Testis (tissue), 3 donors: ENCODE data around the gene PARM1. TPM values are rescaled to one million over a fixed set of nuclear protein-coding genes. Genes with fewer than 3 reads are reported as not detected.

Source experiments
- DNase-seq: peaks from one replicate; pipeline ENCODE4 v3.0.0-alpha.2; 2019
- H3K27ac ChIP-seq, 2 donors: fragments of 200-600 bp; sonication (generic); one replicate each; pipeline ENCODE4 v1.5.1; 2019
- H3K27me3 ChIP-seq: fragments of 200-600 bp; sonication (generic); one replicate; pipeline ENCODE4 v1.5.1; 2019
- H3K36me3 ChIP-seq: fragments of 200-600 bp; sonication (generic); one replicate; pipeline ENCODE4 v1.5.1; 2017; ENCODE audit warnings: low read depth; ENCODE audit errors: missing control alignments
- H3K4me1 ChIP-seq: fragments of 200-600 bp; sonication (generic); one replicate; pipeline ENCODE4 v1.5.1; 2019
- H3K4me3 ChIP-seq, 2 donors: fragments of 200-600 bp; sonication (generic); one replicate each; pipeline ENCODE4 v1.5.1; 2017 to 2019
- H3K9me3 ChIP-seq: fragments of 200-600 bp; sonication (generic); one replicate; pipeline ENCODE4 v1.5.1; 2017
- POLR2A ChIP-seq: fragments of 450-650 bp; IDR thresholded peaks from one replicate; pipeline ENCODE4 v1.6.1; 2017; ENCODE audit warnings: antibody characterized with exemption, mild to moderate bottlenecking, moderate library complexity
- WGBS, 2 donors: methylation state at CpG; one replicate each; pipeline ENCODE4 v1.1.5; 2018; 5-methylcytosine and 5-hydroxymethylcytosine counted together
- intact Hi-C: fragments of 100-400 bp; cut with DNase I; formaldehyde crosslinking; loops from one replicate; pipeline ENCODE4 v1.15.1; 2023; ENCODE audit warnings: low total_unique reads
- polyA plus RNA-seq: library from polyadenylated mRNA; stranded (reverse); fragments of 350-450 nt; fragmentation: Illumina TruSeq; extraction: RNeasy Lipid Tissue Mini Kit (QIAGEN cat#74804); gene quantifications from one replicate; pipeline ENCODE4 v1.2.3, GENCODE V29; 2014; ENCODE audit warnings: low read depth, low replicate concordance; ENCODE audit not compliant: insufficient read depth
- total RNA-seq, 2 donors: library from RNA; depleted of rRNA; stranded (reverse); fragments of >200 nt; gene quantifications; one replicate each; pipeline ENCODE4 v1.2.3, GENCODE V29; 2016
- TF ChIP-seq, protein P1 (sequence below), 3 experiments: fragments of 450-650 bp in 2 of 3; fragments of 200-600 bp in 1 of 3; sonication (generic) in 1 of 3; IDR thresholded peaks; one replicate each; pipeline ENCODE4 v1.5.1; 2016 to 2019; ENCODE audit warnings: antibody characterized with exemption in 3 of 3, mild to moderate bottlenecking in 2 of 3, moderate library complexity in 1 of 3

Gene PARM1
- total and polyA plus RNA-seq, 3 donors from 2014 or later, result 29.0 to 40.5 (median 40.1) TPM

GRCh38 chr4:74961230-74961629 lies 28.3 kb downstream of the PARM1 start:
- no peaks in the 10 kb centered on the region for H3K9me3 ChIP-seq
- no peaks in the 10 kb centered on the region for H3K27me3 ChIP-seq
- H3K27ac ChIP-seq, result no peak overlapping the region
- DNase-seq, result no peak
- H3K36me3 ChIP-seq, result no peaks in the 10 kb centered on the region
- 89 to 92% methylated on average over 2 of the region's 2 CpGs for WGBS, 2 donors
- no peaks in the 10 kb centered on the region for H3K4me1 ChIP-seq
- intact Hi-C loops, result no loop called here
- TF ChIP-seq POLR2A, result no peak
- TF ChIP-seq, protein P1, sequence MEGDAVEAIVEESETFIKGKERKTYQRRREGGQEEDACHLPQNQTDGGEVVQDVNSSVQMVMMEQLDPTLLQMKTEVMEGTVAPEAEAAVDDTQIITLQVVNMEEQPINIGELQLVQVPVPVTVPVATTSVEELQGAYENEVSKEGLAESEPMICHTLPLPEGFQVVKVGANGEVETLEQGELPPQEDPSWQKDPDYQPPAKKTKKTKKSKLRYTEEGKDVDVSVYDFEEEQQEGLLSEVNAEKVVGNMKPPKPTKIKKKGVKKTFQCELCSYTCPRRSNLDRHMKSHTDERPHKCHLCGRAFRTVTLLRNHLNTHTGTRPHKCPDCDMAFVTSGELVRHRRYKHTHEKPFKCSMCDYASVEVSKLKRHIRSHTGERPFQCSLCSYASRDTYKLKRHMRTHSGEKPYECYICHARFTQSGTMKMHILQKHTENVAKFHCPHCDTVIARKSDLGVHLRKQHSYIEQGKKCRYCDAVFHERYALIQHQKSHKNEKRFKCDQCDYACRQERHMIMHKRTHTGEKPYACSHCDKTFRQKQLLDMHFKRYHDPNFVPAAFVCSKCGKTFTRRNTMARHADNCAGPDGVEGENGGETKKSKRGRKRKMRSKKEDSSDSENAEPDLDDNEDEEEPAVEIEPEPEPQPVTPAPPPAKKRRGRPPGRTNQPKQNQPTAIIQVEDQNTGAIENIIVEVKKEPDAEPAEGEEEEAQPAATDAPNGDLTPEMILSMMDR (IDR thresholded peaks at IDR 0.05), result no peak
- H3K4me3 ChIP-seq, result no peak overlapping the region

GRCh38 chr4:74962584-74962983 lies 29.7 kb downstream of the PARM1 start:
- DNase-seq, result no peak
- Histone ChIP-seq H3K36me3 (no peaks in the 10 kb centered on the region), H3K4me1 (no peaks in the 10 kb centered on the region), H3K4me3 (no peak overlapping the region), H3K9me3 (no peaks in the 10 kb centered on the region), H3K27me3 (no peaks in the 10 kb centered on the region), H3K27ac (no peak overlapping the region)
- TF ChIP-seq, protein P1 (IDR thresholded peaks at IDR 0.05), result no peak
- no peak for TF ChIP-seq POLR2A
- intact Hi-C loops, result no loop called here

DNA sequence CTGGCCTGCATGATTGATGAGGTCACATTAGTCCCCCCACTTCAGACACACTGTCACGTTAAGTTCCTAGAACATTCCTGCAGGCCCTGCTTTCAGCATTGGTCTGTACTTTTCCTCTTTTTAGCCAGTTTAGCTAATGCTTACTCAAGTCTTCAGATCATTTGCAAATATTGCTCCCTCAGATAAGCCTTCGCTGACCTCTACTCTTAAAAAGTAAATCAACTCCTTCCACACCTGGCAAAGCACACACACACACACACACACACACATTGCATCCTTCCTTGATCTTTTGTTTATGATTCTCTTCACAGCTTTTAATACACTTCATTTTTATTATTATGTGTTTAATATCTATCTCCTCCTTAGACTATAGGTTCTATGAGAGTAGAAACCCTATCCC lies 31.4 kb downstream of the PARM1 start:
- Histone ChIP-seq H3K9me3 (no peaks in the 10 kb centered on the region), H3K4me3 (no peak overlapping the region), H3K36me3 (no peaks in the 10 kb centered on the region), H3K27ac (no peak overlapping the region), H3K4me1 (no peaks in the 10 kb centered on the region), H3K27me3 (no peaks in the 10 kb centered on the region)
- 86 to 88% methylated on average over 2 of the region's 2 CpGs for WGBS, 2 donors
- TF ChIP-seq, protein P1 (IDR thresholded peaks at IDR 0.05), result no peak
- no peak for TF ChIP-seq POLR2A
- intact Hi-C loops, result no loop called here
- no peak for DNase-seq

GRCh38 chr4:74967324-74967723 lies 34.4 kb downstream of the PARM1 start:
- WGBS, 2 donors, result 58 to 60% methylated on average over 3 of the region's 3 CpGs
- no peak for TF ChIP-seq POLR2A

DNA sequence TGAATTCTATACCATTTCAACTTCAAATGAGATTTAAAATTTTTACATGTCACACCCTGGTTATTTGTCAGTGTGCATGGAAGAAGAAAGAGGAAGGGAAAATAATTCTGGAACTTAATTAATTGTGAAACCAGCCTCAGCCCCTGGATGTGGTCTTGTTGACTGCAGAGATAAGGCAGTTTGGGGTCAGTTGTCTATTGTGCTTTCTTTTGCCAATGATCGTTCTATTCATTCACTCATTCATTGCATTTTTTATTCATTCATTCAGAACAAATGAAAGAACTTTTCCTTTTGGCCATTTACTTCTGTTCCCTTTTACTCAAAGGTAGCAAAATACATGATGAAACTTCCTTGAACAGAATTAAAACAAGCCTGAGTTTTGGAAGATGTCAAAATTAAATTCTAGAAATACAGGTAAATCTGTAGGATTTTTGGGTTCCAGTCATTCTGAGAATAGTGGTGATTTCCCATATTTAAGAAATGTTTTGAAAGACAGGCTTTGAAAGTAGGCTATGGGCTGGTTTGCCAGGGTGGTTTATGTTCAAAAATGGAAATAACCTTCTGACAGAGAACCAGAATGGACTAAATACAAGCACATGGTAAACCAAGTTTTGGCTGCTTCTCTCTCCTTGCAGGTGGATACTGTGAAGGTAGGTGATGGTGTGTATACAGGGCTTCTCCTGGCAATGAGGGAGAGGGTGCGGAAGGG lies 35.7 kb downstream of the PARM1 start:
- Histone ChIP-seq H3K27me3 (no peaks in the 10 kb centered on the region), H3K27ac (no peak overlapping the region), H3K4me1 (peaks cover 10% of the 10 kb centered on the region), H3K4me3 (no peak overlapping the region), H3K9me3 (no peaks in the 10 kb centered on the region), H3K36me3 (no peaks in the 10 kb centered on the region)
- no peak for DNase-seq
- WGBS, 2 donors, result 75 to 81% methylated on average over 2 of the region's 2 CpGs
- intact Hi-C loops, result no loop called here
- TF ChIP-seq, protein P1 (IDR thresholded peaks at IDR 0.05), result no peak
- no peak for TF ChIP-seq POLR2A

More at GRCh38 chr4:74967324-74967723, 34.4 kb downstream of the PARM1 start:
- no peak overlapping the region for H3K4me3 ChIP-seq
- H3K27me3 ChIP-seq, result no peaks in the 10 kb centered on the region
- H3K9me3 ChIP-seq, result no peaks in the 10 kb centered on the region
- intact Hi-C loops, result no loop called here
- H3K4me1 ChIP-seq, result peaks cover 10% of the 10 kb centered on the region
- no peak overlapping the region for H3K27ac ChIP-seq
- H3K36me3 ChIP-seq, result no peaks in the 10 kb centered on the region
- DNase-seq, result no peak
